Measurements from ENCODE around the gene TEAD1.

TEAD1 gene

GRCh38 chr11:12681466-12681865, 7.2 kb downstream of the TEAD1 start:
- H3K27ac ChIP-seq (replicated peaks), result no peak overlapping the region
- H3K27me3 ChIP-seq (ENCODE audit: insufficient read depth, poor library complexity, severe bottlenecking), result peaks cover 45% of the 10 kb centered on the region
- no peak overlapping the region for H3K4me3 ChIP-seq (replicated peaks; ENCODE audit: insufficient read depth, low read length)
- TF ChIP-seq SPI1 (IDR thresholded peaks at IDR 0.05; ENCODE audit: borderline replicate concordance, low read depth), result no peak
- no peak for TF ChIP-seq GABPA (IDR thresholded peaks at IDR 0.05; ENCODE audit: low read depth)
- TF ChIP-seq CTCF (IDR thresholded peaks at IDR 0.05; ENCODE audit: insufficient read depth, low read length), result no peak
- no peak for TF ChIP-seq REST (IDR thresholded peaks at IDR 0.05; ENCODE audit: insufficient replicate concordance, low read depth)
- no peak for TF ChIP-seq POLR2AphosphoS5 (IDR thresholded peaks at IDR 0.05; ENCODE audit: low read depth)
- no peak for DNase-seq (ENCODE audit: low read depth in 1 of 2, low spot score in 1 of 2)

DNA sequence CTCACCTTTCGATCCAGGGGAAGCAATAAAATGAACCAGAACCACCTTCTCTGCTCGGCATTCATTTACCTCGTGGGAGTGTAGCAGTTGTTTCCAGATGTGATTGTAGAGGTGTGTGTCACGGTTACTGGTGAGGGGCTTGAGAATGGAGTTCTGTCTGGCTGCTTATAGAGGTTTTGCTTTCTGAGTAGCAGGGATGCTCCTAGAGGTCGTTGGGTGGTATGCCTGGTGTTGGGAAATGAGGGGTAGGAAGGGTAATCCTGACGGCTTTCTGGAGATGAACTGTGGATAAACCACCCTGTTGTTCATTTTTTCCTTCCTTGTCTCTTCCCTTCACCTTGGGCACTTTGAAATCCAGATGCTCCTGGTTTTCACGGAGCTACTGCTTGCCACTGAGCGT, 8.1 kb downstream of the TEAD1 start:
- DNase-seq (ENCODE audit: low read depth in 1 of 2, low spot score in 1 of 2), result no peak
- TF ChIP-seq POLR2AphosphoS5 (IDR thresholded peaks at IDR 0.05; ENCODE audit: low read depth) (no peak), REST (IDR thresholded peaks at IDR 0.05; ENCODE audit: insufficient replicate concordance, low read depth) (no peak), SPI1 (IDR thresholded peaks at IDR 0.05; ENCODE audit: borderline replicate concordance, low read depth) (no peak), CTCF (IDR thresholded peaks at IDR 0.05; ENCODE audit: insufficient read depth, low read length) (no peak), GABPA (IDR thresholded peaks at IDR 0.05; ENCODE audit: low read depth) (no peak)
- Histone ChIP-seq H3K4me3 (replicated peaks; ENCODE audit: insufficient read depth, low read length) (no peak overlapping the region), H3K27ac (replicated peaks) (no peak overlapping the region), H3K27me3 (ENCODE audit: insufficient read depth, poor library complexity, severe bottlenecking) (peaks cover 39% of the 10 kb centered on the region)

DNA sequence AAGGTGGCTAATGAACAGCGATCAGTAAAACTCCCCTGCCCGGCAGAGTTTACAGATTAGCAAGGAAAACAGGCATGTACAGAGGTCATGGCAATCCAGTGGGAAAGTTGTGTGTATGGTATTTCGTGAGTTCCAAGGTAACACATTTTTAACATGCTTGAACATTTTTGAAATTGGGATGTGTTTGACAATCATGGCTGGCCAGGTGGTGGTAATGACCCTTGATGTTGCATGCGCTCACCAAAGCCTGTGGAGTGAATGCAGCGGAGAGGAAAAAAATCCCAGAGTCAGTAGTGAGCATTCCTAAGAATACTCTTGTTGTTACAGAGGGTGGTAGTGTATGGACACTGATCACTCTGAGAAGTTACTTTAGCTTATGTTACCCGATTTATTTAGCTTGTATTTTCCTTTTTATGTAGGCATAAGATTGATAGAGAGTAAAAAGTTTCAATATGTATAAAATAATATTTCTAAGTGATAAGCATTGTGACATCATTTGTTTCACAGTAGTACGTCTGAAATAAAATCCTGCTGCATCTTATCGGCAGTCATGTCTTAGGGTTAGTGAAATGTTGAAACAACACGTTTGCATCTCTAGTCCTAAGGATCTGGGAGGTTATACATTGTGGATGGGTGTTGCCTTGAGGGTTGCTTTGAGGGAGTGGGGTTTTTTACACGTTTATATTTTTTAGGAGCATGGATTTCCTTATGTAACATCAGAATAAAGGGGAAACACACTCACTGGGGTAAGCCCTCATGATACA, 8.7 kb downstream of the TEAD1 start:
- no peak for DNase-seq (ENCODE audit: low read depth in 1 of 2, low spot score in 1 of 2)
- H3K4me3 ChIP-seq (replicated peaks; ENCODE audit: insufficient read depth, low read length), result no peak overlapping the region
- peaks cover 33% of the 10 kb centered on the region for H3K27me3 ChIP-seq (ENCODE audit: insufficient read depth, poor library complexity, severe bottlenecking)
- TF ChIP-seq POLR2AphosphoS5 (IDR thresholded peaks at IDR 0.05; ENCODE audit: low read depth) (no peak), CTCF (IDR thresholded peaks at IDR 0.05; ENCODE audit: insufficient read depth, low read length) (no peak), SPI1 (IDR thresholded peaks at IDR 0.05; ENCODE audit: borderline replicate concordance, low read depth) (no peak), GABPA (IDR thresholded peaks at IDR 0.05; ENCODE audit: low read depth) (no peak), REST (IDR thresholded peaks at IDR 0.05; ENCODE audit: insufficient replicate concordance, low read depth) (no peak)
- H3K27ac ChIP-seq (replicated peaks), result no peak overlapping the region
